SJCRH30 (cell line): ENCODE results near the gene SETD9. TPM values are rescaled to one million over a fixed set of nuclear protein-coding genes. Genes with fewer than 3 reads are reported as not detected.

Experiments
- DNase-seq, 2 experiments: peaks; one replicate each; pipeline ENCODE4 v3.0.0-alpha.2; 2015 to 2020
- H3K27ac ChIP-seq: fragments of 250-450 bp; sonication (Bioruptor Pico); 2 replicates; pipeline ENCODE4 v1.5.1; 2020; ENCODE audit warnings: mild to moderate bottlenecking, moderate library complexity
- H3K27me3 ChIP-seq: fragments of 250-450 bp; sonication (Bioruptor Pico); 2 replicates; pipeline ENCODE4 v1.5.1; 2020; ENCODE audit warnings: mild to moderate bottlenecking, moderate library complexity
- H3K36me3 ChIP-seq: fragments of 250-450 bp; sonication (Bioruptor Pico); 2 replicates; pipeline ENCODE4 v1.5.1; 2020; ENCODE audit warnings: mild to moderate bottlenecking, moderate library complexity
- H3K4me1 ChIP-seq: fragments of 250-450 bp; sonication (Bioruptor Pico); 2 replicates; pipeline ENCODE4 v1.5.1; 2020; ENCODE audit warnings: mild to moderate bottlenecking, moderate library complexity
- H3K4me3 ChIP-seq: fragments of 250-450 bp; sonication (Bioruptor Pico); 2 replicates; pipeline ENCODE4 v1.5.1; 2020; ENCODE audit warnings: mild to moderate bottlenecking, moderate library complexity
- H3K9me3 ChIP-seq: fragments of 250-450 bp; sonication (Bioruptor Pico); replicated peaks from 2 replicates; pipeline ENCODE4 v1.5.1; 2020; ENCODE audit warnings: mild to moderate bottlenecking, moderate library complexity
- total RNA-seq: library from RNA; depleted of rRNA; stranded (reverse); fragments of >200 nt; shearing (Covaris generic); gene quantifications from 2 replicates; pipeline ENCODE4 v1.2.3, GENCODE V29; 2014

Gene SETD9
- total RNA-seq, 1 experiment from 2014 or later: 7.6 TPM

GRCh38 chr5:56913766-56914165 is 4.4 kb downstream of the SETD9 start:
- Histone ChIP-seq H3K36me3 (no peaks in the 10 kb centered on the region), H3K9me3 (no peaks in the 10 kb centered on the region), H3K4me3 (no peak overlapping the region), H3K27me3 (no peaks in the 10 kb centered on the region), H3K27ac (no peak overlapping the region), H3K4me1 (0 out of 2 replicates have a peak, but pooled peaks cover 3% of the 10 kb centered on the region)
- no peak for DNase-seq

- H3K4me3 ChIP-seq: no peak overlapping the region
- H3K27me3 ChIP-seq: no peaks in the 10 kb centered on the region
- H3K27ac ChIP-seq: no peak overlapping the region
- no peak for DNase-seq
- 0 out of 2 replicates have a peak, but pooled peaks cover 3% of the 10 kb centered on the region for H3K4me1 ChIP-seq
- 0 out of 2 replicates have a peak, but pooled peaks cover 4% of the 10 kb centered on the region for H3K36me3 ChIP-seq
- no peaks in the 10 kb centered on the region for H3K9me3 ChIP-seq
These were observed 5.3 kb downstream of the SETD9 start for GRCh38 chr5:56914678-56915077.

GRCh38 chr5:56917534-56917933 is 8.1 kb downstream of the SETD9 start:
- no peak for DNase-seq

GRCh38 chr5:56918054-56918453 is 8.7 kb downstream of the SETD9 start:
- Histone ChIP-seq H3K27me3 (no peaks in the 10 kb centered on the region), H3K4me1 (no peaks in the 10 kb centered on the region), H3K4me3 (no peak overlapping the region), H3K27ac (no peak overlapping the region), H3K36me3 (peaks cover 32% of the 10 kb centered on the region), H3K9me3 (no peaks in the 10 kb centered on the region)
- DNase-seq: no peak

More at GRCh38 chr5:56917534-56917933, 8.1 kb downstream of the SETD9 start:
- H3K4me3 ChIP-seq: no peak overlapping the region
- H3K4me1 ChIP-seq: no peaks in the 10 kb centered on the region
- peaks cover 26% of the 10 kb centered on the region for H3K36me3 ChIP-seq
- H3K27me3 ChIP-seq: no peaks in the 10 kb centered on the region
- no peak overlapping the region for H3K27ac ChIP-seq
- H3K9me3 ChIP-seq: no peaks in the 10 kb centered on the region

- Histone ChIP-seq H3K27ac (no peak overlapping the region), H3K4me1 (no peaks in the 10 kb centered on the region), H3K4me3 (no peak overlapping the region), H3K27me3 (no peaks in the 10 kb centered on the region), H3K9me3 (no peaks in the 10 kb centered on the region), H3K36me3 (peaks cover 52% of the 10 kb centered on the region)
- DNase-seq: no peak
These were observed 10.7 kb downstream of the SETD9 start for GRCh38 chr5:56919942-56920662.

GRCh38 chr5:56922922-56923321 is 13.5 kb downstream of the SETD9 start:
- Histone ChIP-seq H3K27ac (no peak overlapping the region), H3K4me1 (no peaks in the 10 kb centered on the region), H3K36me3 (peaks cover 80% of the 10 kb centered on the region), H3K9me3 (no peaks in the 10 kb centered on the region), H3K27me3 (no peaks in the 10 kb centered on the region), H3K4me3 (no peak overlapping the region)
- DNase-seq: no peak

GRCh38 chr5:56934325-56934724 is 24.9 kb downstream of the SETD9 start:
- Histone ChIP-seq H3K27me3 (no peaks in the 10 kb centered on the region), H3K27ac (no peak overlapping the region), H3K4me1 (no peaks in the 10 kb centered on the region), H3K36me3 (peaks cover 93% of the 10 kb centered on the region), H3K4me3 (no peak overlapping the region), H3K9me3 (no peaks in the 10 kb centered on the region)
- DNase-seq: no peak

GRCh38 chr5:56938858-56939257 is 29.5 kb downstream of the SETD9 start:
- DNase-seq: no peak
- no peak overlapping the region for H3K4me3 ChIP-seq
- H3K36me3 ChIP-seq: peaks cover 68% of the 10 kb centered on the region
- H3K27me3 ChIP-seq: no peaks in the 10 kb centered on the region
- no peak overlapping the region for H3K27ac ChIP-seq
- H3K9me3 ChIP-seq: no peaks in the 10 kb centered on the region
- no peaks in the 10 kb centered on the region for H3K4me1 ChIP-seq

- Histone ChIP-seq H3K4me1 (no peaks in the 10 kb centered on the region), H3K9me3 (no peaks in the 10 kb centered on the region), H3K4me3 (no peak overlapping the region), H3K36me3 (peaks cover 68% of the 10 kb centered on the region), H3K27ac (no peak overlapping the region), H3K27me3 (no peaks in the 10 kb centered on the region)
- DNase-seq: no peak
These were observed 32.6 kb downstream of the SETD9 start for GRCh38 chr5:56941981-56942380.

- H3K9me3 ChIP-seq: no peaks in the 10 kb centered on the region
- no peak overlapping the region for H3K27ac ChIP-seq
- no peak overlapping the region for H3K4me3 ChIP-seq
- H3K4me1 ChIP-seq: no peaks in the 10 kb centered on the region
- no peak for DNase-seq
- H3K27me3 ChIP-seq: no peaks in the 10 kb centered on the region
- H3K36me3 ChIP-seq: peaks cover 52% of the 10 kb centered on the region
These were observed 37.7 kb downstream of the SETD9 start for GRCh38 chr5:56947052-56947451.

GRCh38 chr5:56950626-56951125 is 41.3 kb downstream of the SETD9 start:
- peaks cover 28% of the 10 kb centered on the region for H3K36me3 ChIP-seq
- H3K4me3 ChIP-seq: peak overlapping the region; percentile 98
- H3K4me1 ChIP-seq: no peaks in the 10 kb centered on the region
- peak; percentile 64 to 78 for DNase-seq
- H3K9me3 ChIP-seq: no peaks in the 10 kb centered on the region
- no peak overlapping the region; the same call in 1 of the 2 replicates for H3K27ac ChIP-seq
- H3K27me3 ChIP-seq: no peaks in the 10 kb centered on the region

- peak; percentile 35 to 52 for DNase-seq
- Histone ChIP-seq H3K36me3 (peaks cover 21% of the 10 kb centered on the region), H3K27me3 (no peaks in the 10 kb centered on the region), H3K4me3 (peak overlapping the region; percentile 98), H3K9me3 (no peaks in the 10 kb centered on the region), H3K27ac (peak overlapping the region; percentile 37; the same call in 1 of the 2 replicates), H3K4me1 (no peaks in the 10 kb centered on the region)
These were observed 41.9 kb downstream of the SETD9 start for GRCh38 chr5:56951126-56951945.

GRCh38 chr5:56951946-56952691 is 42.7 kb downstream of the SETD9 start, which contains the start of gene MIER3:
Gene MIER3, minus strand, starts transcription at chr5:56952123. Its CDS starts 21 bp downstream, at chr5:56952102.
- Histone ChIP-seq H3K36me3 (peaks cover 15% of the 10 kb centered on the region; the same call in 1 of the 2 replicates), H3K4me1 (no peaks in the 10 kb centered on the region), H3K9me3 (no peaks in the 10 kb centered on the region), H3K27me3 (no peaks in the 10 kb centered on the region), H3K4me3 (peak within 1 kb of the TSS; percentile 98), H3K27ac (peak within 1 kb of the TSS; percentile 37; the same call in 1 of the 2 replicates)
- peak; percentile 80 to 84 for DNase-seq

- Histone ChIP-seq H3K4me1 (no peaks in the 10 kb centered on the region), H3K36me3 (0 out of 2 replicates have a peak, but pooled peaks cover 3% of the 10 kb centered on the region), H3K9me3 (no peaks in the 10 kb centered on the region), H3K4me3 (no peak overlapping the region), H3K27me3 (no peaks in the 10 kb centered on the region), H3K27ac (no peak overlapping the region)
- DNase-seq: no peak
These were observed 44.9 kb downstream of the SETD9 start for GRCh38 chr5:56954262-56954661.
